GM12892 (cell line): Measurements from ENCODE around the gene MAGOH.

Source experiments
- POLR2A ChIP-seq: IDR thresholded peaks from 2 replicates; pipeline ENCODE4 v1.6.1; 2011; ENCODE audit warnings: low read depth, low read length, control low read depth
- POLR2AphosphoS5 ChIP-seq: IDR thresholded peaks from 2 replicates; pipeline ENCODE4 v1.6.1; 2011; ENCODE audit warnings: low read depth, low read length, control low read depth

GRCh38 chr1:53182716-53183094, 55.6 kb downstream of the MAGOH start:
- no peak for TF ChIP-seq POLR2A
- TF ChIP-seq POLR2AphosphoS5 = no peak
